ENCODE measurements around the gene SCN3B. TPM values are rescaled to one million over a fixed set of nuclear protein-coding genes. Genes with fewer than 3 reads are reported as not detected.

SCN3B gene
- total RNA-seq, 1 experiment from 2014 or later, result 0.79 TPM

DNA sequence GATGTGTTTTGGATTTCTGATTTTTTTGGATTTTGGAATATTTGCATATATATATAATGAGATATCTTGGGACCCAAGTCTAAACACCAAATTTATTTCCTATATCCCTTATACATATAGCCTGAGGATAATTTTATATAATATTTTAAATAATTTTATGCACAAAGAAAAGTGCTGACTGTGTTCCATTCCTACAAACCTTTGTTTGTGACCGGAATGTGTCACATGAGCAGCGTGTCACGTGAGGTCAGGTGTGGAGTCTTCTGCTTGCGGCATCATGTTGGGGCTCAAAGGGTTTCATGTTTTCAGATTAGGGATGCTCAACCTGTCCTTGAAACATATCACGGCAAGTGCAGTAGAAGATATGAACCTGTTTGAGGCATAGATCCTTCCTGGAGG, 65.6 kb downstream of the SCN3B start:
- DNase-seq (ENCODE audit: low spot score) (no peak), ATAC-seq (no peak)
- no peaks in the 10 kb centered on the region for H3K27me3 Mint-ChIP-seq (ENCODE audit: low read depth)
- no peaks in the 10 kb centered on the region for H3K9me3 Mint-ChIP-seq
- CTCF ChIA-PET, result no interaction called here
- TF ChIP-seq, protein P1, sequence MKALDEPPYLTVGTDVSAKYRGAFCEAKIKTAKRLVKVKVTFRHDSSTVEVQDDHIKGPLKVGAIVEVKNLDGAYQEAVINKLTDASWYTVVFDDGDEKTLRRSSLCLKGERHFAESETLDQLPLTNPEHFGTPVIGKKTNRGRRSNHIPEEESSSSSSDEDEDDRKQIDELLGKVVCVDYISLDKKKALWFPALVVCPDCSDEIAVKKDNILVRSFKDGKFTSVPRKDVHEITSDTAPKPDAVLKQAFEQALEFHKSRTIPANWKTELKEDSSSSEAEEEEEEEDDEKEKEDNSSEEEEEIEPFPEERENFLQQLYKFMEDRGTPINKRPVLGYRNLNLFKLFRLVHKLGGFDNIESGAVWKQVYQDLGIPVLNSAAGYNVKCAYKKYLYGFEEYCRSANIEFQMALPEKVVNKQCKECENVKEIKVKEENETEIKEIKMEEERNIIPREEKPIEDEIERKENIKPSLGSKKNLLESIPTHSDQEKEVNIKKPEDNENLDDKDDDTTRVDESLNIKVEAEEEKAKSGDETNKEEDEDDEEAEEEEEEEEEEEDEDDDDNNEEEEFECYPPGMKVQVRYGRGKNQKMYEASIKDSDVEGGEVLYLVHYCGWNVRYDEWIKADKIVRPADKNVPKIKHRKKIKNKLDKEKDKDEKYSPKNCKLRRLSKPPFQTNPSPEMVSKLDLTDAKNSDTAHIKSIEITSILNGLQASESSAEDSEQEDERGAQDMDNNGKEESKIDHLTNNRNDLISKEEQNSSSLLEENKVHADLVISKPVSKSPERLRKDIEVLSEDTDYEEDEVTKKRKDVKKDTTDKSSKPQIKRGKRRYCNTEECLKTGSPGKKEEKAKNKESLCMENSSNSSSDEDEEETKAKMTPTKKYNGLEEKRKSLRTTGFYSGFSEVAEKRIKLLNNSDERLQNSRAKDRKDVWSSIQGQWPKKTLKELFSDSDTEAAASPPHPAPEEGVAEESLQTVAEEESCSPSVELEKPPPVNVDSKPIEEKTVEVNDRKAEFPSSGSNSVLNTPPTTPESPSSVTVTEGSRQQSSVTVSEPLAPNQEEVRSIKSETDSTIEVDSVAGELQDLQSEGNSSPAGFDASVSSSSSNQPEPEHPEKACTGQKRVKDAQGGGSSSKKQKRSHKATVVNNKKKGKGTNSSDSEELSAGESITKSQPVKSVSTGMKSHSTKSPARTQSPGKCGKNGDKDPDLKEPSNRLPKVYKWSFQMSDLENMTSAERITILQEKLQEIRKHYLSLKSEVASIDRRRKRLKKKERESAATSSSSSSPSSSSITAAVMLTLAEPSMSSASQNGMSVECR (CRISPR knock-in tag; IDR thresholded peaks at IDR 0.05; ENCODE audit: borderline replicate concordance), result no peak
- TF ChIP-seq, protein P2, sequence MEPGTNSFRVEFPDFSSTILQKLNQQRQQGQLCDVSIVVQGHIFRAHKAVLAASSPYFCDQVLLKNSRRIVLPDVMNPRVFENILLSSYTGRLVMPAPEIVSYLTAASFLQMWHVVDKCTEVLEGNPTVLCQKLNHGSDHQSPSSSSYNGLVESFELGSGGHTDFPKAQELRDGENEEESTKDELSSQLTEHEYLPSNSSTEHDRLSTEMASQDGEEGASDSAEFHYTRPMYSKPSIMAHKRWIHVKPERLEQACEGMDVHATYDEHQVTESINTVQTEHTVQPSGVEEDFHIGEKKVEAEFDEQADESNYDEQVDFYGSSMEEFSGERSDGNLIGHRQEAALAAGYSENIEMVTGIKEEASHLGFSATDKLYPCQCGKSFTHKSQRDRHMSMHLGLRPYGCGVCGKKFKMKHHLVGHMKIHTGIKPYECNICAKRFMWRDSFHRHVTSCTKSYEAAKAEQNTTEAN (CRISPR knock-in tag; IDR thresholded peaks at IDR 0.05), result no peak
- TF ChIP-seq ZNF396 (CRISPR knock-in tag; IDR thresholded peaks at IDR 0.05; ENCODE audit: borderline replicate concordance) (no peak), ATF1 (CRISPR knock-in tag; IDR thresholded peaks at IDR 0.05) (no peak), OVOL2 (CRISPR knock-in tag; IDR thresholded peaks at IDR 0.05; ENCODE audit: borderline replicate concordance) (no peak), EMX1 (CRISPR knock-in tag; IDR thresholded peaks at IDR 0.05) (no peak), NFE2L1 (CRISPR knock-in tag; IDR thresholded peaks at IDR 0.05) (no peak), MYBL2 (CRISPR knock-in tag; IDR thresholded peaks at IDR 0.05) (no peak), GRHL2 (CRISPR knock-in tag; IDR thresholded peaks at IDR 0.05; ENCODE audit: insufficient replicate concordance, severe bottlenecking) (no peak), HMGA2 (CRISPR knock-in tag; IDR thresholded peaks at IDR 0.05) (no peak), MXD4 (CRISPR knock-in tag; IDR thresholded peaks at IDR 0.05; ENCODE audit: borderline replicate concordance) (no peak), RORB (CRISPR knock-in tag; IDR thresholded peaks at IDR 0.05) (no peak), ZNF138 (CRISPR knock-in tag; conservative IDR thresholded peaks at IDR 0.05) (no peak), NFATC4 (CRISPR knock-in tag; IDR thresholded peaks at IDR 0.05) (no peak)
- TF ChIP-seq, protein P3, sequence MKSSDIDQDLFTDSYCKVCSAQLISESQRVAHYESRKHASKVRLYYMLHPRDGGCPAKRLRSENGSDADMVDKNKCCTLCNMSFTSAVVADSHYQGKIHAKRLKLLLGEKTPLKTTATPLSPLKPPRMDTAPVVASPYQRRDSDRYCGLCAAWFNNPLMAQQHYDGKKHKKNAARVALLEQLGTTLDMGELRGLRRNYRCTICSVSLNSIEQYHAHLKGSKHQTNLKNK (CRISPR knock-in tag; IDR thresholded peaks at IDR 0.05), result no peak
- TF ChIP-seq, protein P4, sequence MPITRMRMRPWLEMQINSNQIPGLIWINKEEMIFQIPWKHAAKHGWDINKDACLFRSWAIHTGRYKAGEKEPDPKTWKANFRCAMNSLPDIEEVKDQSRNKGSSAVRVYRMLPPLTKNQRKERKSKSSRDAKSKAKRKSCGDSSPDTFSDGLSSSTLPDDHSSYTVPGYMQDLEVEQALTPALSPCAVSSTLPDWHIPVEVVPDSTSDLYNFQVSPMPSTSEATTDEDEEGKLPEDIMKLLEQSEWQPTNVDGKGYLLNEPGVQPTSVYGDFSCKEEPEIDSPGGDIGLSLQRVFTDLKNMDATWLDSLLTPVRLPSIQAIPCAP (CRISPR knock-in tag; IDR thresholded peaks at IDR 0.05), result no peak
- TF ChIP-seq, protein P5, sequence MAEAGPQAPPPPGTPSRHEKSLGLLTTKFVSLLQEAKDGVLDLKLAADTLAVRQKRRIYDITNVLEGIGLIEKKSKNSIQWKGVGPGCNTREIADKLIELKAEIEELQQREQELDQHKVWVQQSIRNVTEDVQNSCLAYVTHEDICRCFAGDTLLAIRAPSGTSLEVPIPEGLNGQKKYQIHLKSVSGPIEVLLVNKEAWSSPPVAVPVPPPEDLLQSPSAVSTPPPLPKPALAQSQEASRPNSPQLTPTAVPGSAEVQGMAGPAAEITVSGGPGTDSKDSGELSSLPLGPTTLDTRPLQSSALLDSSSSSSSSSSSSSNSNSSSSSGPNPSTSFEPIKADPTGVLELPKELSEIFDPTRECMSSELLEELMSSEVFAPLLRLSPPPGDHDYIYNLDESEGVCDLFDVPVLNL (CRISPR knock-in tag; IDR thresholded peaks at IDR 0.05; ENCODE audit: borderline replicate concordance, low read depth), result no peak
- TF ChIP-seq, protein P6, sequence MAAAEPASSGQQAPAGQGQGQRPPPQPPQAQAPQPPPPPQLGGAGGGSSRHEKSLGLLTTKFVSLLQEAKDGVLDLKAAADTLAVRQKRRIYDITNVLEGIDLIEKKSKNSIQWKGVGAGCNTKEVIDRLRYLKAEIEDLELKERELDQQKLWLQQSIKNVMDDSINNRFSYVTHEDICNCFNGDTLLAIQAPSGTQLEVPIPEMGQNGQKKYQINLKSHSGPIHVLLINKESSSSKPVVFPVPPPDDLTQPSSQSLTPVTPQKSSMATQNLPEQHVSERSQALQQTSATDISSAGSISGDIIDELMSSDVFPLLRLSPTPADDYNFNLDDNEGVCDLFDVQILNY (CRISPR knock-in tag; IDR thresholded peaks at IDR 0.05), result no peak
- TF ChIP-seq, protein P7, sequence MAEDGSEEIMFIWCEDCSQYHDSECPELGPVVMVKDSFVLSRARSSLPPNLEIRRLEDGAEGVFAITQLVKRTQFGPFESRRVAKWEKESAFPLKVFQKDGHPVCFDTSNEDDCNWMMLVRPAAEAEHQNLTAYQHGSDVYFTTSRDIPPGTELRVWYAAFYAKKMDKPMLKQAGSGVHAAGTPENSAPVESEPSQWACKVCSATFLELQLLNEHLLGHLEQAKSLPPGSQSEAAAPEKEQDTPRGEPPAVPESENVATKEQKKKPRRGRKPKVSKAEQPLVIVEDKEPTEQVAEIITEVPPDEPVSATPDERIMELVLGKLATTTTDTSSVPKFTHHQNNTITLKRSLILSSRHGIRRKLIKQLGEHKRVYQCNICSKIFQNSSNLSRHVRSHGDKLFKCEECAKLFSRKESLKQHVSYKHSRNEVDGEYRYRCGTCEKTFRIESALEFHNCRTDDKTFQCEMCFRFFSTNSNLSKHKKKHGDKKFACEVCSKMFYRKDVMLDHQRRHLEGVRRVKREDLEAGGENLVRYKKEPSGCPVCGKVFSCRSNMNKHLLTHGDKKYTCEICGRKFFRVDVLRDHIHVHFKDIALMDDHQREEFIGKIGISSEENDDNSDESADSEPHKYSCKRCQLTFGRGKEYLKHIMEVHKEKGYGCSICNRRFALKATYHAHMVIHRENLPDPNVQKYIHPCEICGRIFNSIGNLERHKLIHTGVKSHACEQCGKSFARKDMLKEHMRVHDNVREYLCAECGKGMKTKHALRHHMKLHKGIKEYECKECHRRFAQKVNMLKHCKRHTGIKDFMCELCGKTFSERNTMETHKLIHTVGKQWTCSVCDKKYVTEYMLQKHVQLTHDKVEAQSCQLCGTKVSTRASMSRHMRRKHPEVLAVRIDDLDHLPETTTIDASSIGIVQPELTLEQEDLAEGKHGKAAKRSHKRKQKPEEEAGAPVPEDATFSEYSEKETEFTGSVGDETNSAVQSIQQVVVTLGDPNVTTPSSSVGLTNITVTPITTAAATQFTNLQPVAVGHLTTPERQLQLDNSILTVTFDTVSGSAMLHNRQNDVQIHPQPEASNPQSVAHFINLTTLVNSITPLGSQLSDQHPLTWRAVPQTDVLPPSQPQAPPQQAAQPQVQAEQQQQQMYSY (CRISPR knock-in tag; IDR thresholded peaks at IDR 0.05), result no peak
- TF ChIP-seq, protein P8, sequence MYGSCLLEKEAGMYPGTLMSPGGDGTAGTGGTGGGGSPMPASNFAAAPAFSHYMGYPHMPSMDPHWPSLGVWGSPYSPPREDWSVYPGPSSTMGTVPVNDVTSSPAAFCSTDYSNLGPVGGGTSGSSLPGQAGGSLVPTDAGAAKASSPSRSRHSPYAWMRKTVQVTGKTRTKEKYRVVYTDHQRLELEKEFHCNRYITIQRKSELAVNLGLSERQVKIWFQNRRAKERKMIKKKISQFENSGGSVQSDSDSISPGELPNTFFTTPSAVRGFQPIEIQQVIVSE (CRISPR knock-in tag; IDR thresholded peaks at IDR 0.05; ENCODE audit: borderline replicate concordance), result no peak
- peaks cover 26% of the 10 kb centered on the region for H3K4me1 Mint-ChIP-seq
- H3K36me3 Mint-ChIP-seq, result no peaks in the 10 kb centered on the region
- POLR2A ChIA-PET, result no interaction called here
- H3K27ac Mint-ChIP-seq, result no peak overlapping the region
- no peak overlapping the region for H3K4me3 Mint-ChIP-seq
